Activated CD8-positive, alpha-beta T cell treated with anti-CD3 and anti-CD28 coated beads, Interleukin-2, amount 10 ng/mL, durations not matched to agents 7 days and 5 days (primary cell): Measurements from ENCODE around the gene ZNF3. TPM values are rescaled to one million over a fixed set of nuclear protein-coding genes. Genes with fewer than 3 reads are reported as not detected.

Source experiments
- ATAC-seq: fragments of 150-1000 bp; cut with Tn5 transposase; one replicate; pipeline ENCODE4 v1.10.0; 2021; ENCODE audit warnings: moderate library complexity
- CTCF ChIA-PET: fragments of 350-600 bp; sonication (Branson Sonifier 250); formaldehyde crosslinking; loops from one replicate; lab custom pipeline; 2021; ENCODE audit warnings: antibody characterized with exemption; lab: Charles Lee
- POLR2A ChIA-PET: fragments of 350-600 bp; sonication (Branson Sonifier 250); formaldehyde crosslinking; loops from one replicate; lab custom pipeline; 2021; ENCODE audit warnings: antibody characterized with exemption; lab: Charles Lee
- DNase-seq: peaks from one replicate; pipeline ENCODE4 v3.0.0-alpha.2; 2020
- H3K27ac Mint-ChIP-seq: one replicate; pipeline ENCODE4 v1.8.0; 2021; ENCODE audit warnings: mild to moderate bottlenecking, mixed read lengths
- H3K27me3 Mint-ChIP-seq: one replicate; pipeline ENCODE4 v1.8.0; 2021; ENCODE audit warnings: low read depth, mixed read lengths
- H3K36me3 Mint-ChIP-seq: one replicate; pipeline ENCODE4 v1.8.0; 2021; ENCODE audit warnings: low read depth, mixed read lengths
- H3K4me1 Mint-ChIP-seq: one replicate; pipeline ENCODE4 v1.8.0; 2021; ENCODE audit warnings: low read depth, mixed read lengths
- H3K4me3 Mint-ChIP-seq: one replicate; pipeline ENCODE4 v1.8.0; 2021; ENCODE audit warnings: mild to moderate bottlenecking, mixed read lengths
- H3K9me3 Mint-ChIP-seq: one replicate; pipeline ENCODE4 v1.8.0; 2022; ENCODE audit warnings: mixed read lengths; ENCODE audit not compliant: insufficient read depth
- microRNA-seq: library from miRNA; unstranded; fragments of <30 nt; microRNA quantifications from one replicate; pipeline ENCODE4 v1.2.0, GENCODE V29; 2022
- total RNA-seq, 2 experiments: library from RNA; stranded (reverse); gene quantifications; one replicate each; pipeline ENCODE4 v1.2.3, GENCODE V29; 2021

Gene ZNF3
- total RNA-seq, 2 experiments from 2014 or later = 20.9 to 21.8 TPM

DNA sequence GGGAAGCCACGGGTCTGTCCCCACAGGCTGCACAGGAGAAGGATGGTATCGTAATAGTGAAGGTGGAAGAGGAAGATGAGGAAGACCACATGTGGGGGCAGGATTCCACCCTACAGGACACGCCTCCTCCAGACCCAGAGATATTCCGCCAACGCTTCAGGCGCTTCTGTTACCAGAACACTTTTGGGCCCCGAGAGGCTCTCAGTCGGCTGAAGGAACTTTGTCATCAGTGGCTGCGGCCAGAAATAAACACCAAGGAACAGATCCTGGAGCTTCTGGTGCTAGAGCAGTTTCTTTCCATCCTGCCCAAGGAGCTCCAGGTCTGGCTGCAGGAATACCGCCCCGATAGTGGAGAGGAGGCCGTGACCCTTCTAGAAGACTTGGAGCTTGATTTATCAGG lies 58.0 kb downstream of the ZNF3 start:
- DNase-seq = no peak
- Mint-ChIP-seq H3K4me1 (peaks cover 12% of the 10 kb centered on the region), H3K27ac (no peak overlapping the region), H3K4me3 (no peak overlapping the region), H3K27me3 (no peaks in the 10 kb centered on the region), H3K36me3 (peaks cover 50% of the 10 kb centered on the region), H3K9me3 (no peaks in the 10 kb centered on the region)
- ChIA-PET CTCF (no interaction called here), POLR2A (no interaction called here)
- ATAC-seq = no peak

GRCh38 chr7:100022621-100023020 lies 58.9 kb downstream of the ZNF3 start:
- Mint-ChIP-seq H3K36me3 (peaks cover 54% of the 10 kb centered on the region), H3K4me3 (no peak overlapping the region), H3K27ac (no peak overlapping the region), H3K9me3 (no peaks in the 10 kb centered on the region), H3K4me1 (peaks cover 19% of the 10 kb centered on the region), H3K27me3 (no peaks in the 10 kb centered on the region)
- ChIA-PET CTCF (no interaction called here), POLR2A (no interaction called here)
- DNase-seq (no peak), ATAC-seq (no peak)

GRCh38 chr7:100021297-100021696 lies 60.2 kb downstream of the ZNF3 start:
- no peaks in the 10 kb centered on the region for H3K9me3 Mint-ChIP-seq
- DNase-seq (no peak), ATAC-seq (no peak)
- no peaks in the 10 kb centered on the region for H3K27me3 Mint-ChIP-seq
- H3K4me1 Mint-ChIP-seq = peaks cover 30% of the 10 kb centered on the region
- no peak overlapping the region for H3K4me3 Mint-ChIP-seq
- POLR2A ChIA-PET = no interaction called here
- peaks cover 48% of the 10 kb centered on the region for H3K36me3 Mint-ChIP-seq
- no peak overlapping the region for H3K27ac Mint-ChIP-seq
- CTCF ChIA-PET = interaction anchor here (0.9 to 1.5 kb wide), 4 partner anchors 32 to 103 kb away, joined by 3 to 4 read pairs (median 4); no protein-coding TSS in a partner anchor

Small RNAs within 50 kb of the gene (microRNA-seq; reads per million reads assigned to microRNA genes)
- 5,108 reads per million, percentile 92 among the genes with 10 or more reads in this experiment for gene MIR106B
- 1,324 reads per million, percentile 83 among the genes with 10 or more reads in this experiment for gene MIR25
- 28,014 reads per million, percentile 97 among the genes with 10 or more reads in this experiment for gene MIR93

Other genes with a start within 250 kb of the ZNF3 start
- gene OR2AE1, start 204.7 kb downstream of the ZNF3 start, total RNA-seq = under 1 TPM; 0.42 to 0.60 TPM
- 10 to 100 TPM; 26.7 to 28.0 TPM for gene TRIM4, start 162.2 kb downstream of the ZNF3 start, total RNA-seq
- gene GJC3, start 152.1 kb downstream of the ZNF3 start, total RNA-seq = under 1 TPM in 1 of 2 experiments, not detected in 1; 0.21 TPM
- gene AZGP1, start 105.7 kb downstream of the ZNF3 start, total RNA-seq = not detected
- gene ZKSCAN1, start 66.1 kb downstream of the ZNF3 start, total RNA-seq = 10 to 100 TPM; 50.4 to 54.5 TPM
- gene ZSCAN21, start 31.9 kb downstream of the ZNF3 start, total RNA-seq = 1 to 10 TPM; 5.8 to 7.5 TPM
- 10 to 100 TPM; 74.0 to 78.3 TPM for gene COPS6, start 7.2 kb upstream of the ZNF3 start, total RNA-seq
- gene MCM7, start 19.7 kb upstream of the ZNF3 start, total RNA-seq = 100 to 1,000 TPM; 364 to 375 TPM
- gene AP4M1, start 19.9 kb upstream of the ZNF3 start, total RNA-seq = 10 to 100 TPM; 10.8 to 13.0 TPM
- 10 to 100 TPM; 74.6 to 81.0 TPM for gene TAF6, start 37.6 kb upstream of the ZNF3 start, total RNA-seq
- gene CNPY4, start 37.9 kb upstream of the ZNF3 start, total RNA-seq = 10 to 100 TPM; 32.4 to 35.5 TPM
- 1 to 10 TPM; 4.3 to 5.7 TPM for gene MBLAC1, start 45.2 kb upstream of the ZNF3 start, total RNA-seq
- gene LAMTOR4, start 67.2 kb upstream of the ZNF3 start, total RNA-seq = 100 to 1,000 TPM; 134 to 143 TPM
- 10 to 100 TPM; 42.7 to 44.0 TPM for gene TRAPPC14, start 77.0 kb upstream of the ZNF3 start, total RNA-seq
- 1 to 10 TPM; 2.8 to 3.5 TPM for gene GAL3ST4, start 86.9 kb upstream of the ZNF3 start, total RNA-seq
- gene GPC2, start 95.7 kb upstream of the ZNF3 start, total RNA-seq = 1 to 10 TPM; 8.1 to 8.2 TPM
- 10 to 100 TPM; 16.5 to 20.6 TPM for gene STAG3, start 96.2 kb upstream of the ZNF3 start, total RNA-seq
- gene PVRIG, start 138.2 kb upstream of the ZNF3 start, total RNA-seq = 10 to 100 TPM; 61.6 to 64.8 TPM
- gene SPDYE3, start 226.0 kb upstream of the ZNF3 start, total RNA-seq = not detected